22Rv1 (cell line): ENCODE data around the gene PFKM.

Experiments used
- CTCF ChIP-seq: fragments of 450-650 bp; IDR thresholded peaks from 2 replicates; pipeline ENCODE4 v1.5.1; 2017; ENCODE audit warnings: mild to moderate bottlenecking
- ZFX ChIP-seq: fragments of 450-650 bp; IDR thresholded peaks from 2 replicates; pipeline ENCODE4 v1.6.1; 2017; ENCODE audit warnings: antibody characterized with exemption, borderline replicate concordance

- TF ChIP-seq CTCF (no peak), ZFX (no peak)
Observed at GRCh38 chr12:48157889-48158370, 38.8 kb downstream of the PFKM start.
